ENCODE measurements around the gene KRT76. TPM values are rescaled to one million over a fixed set of nuclear protein-coding genes. Genes with fewer than 3 reads are reported as not detected.

Gene KRT76
- total RNA-seq, 1 donor from 2014 or later = not detected

DNA sequence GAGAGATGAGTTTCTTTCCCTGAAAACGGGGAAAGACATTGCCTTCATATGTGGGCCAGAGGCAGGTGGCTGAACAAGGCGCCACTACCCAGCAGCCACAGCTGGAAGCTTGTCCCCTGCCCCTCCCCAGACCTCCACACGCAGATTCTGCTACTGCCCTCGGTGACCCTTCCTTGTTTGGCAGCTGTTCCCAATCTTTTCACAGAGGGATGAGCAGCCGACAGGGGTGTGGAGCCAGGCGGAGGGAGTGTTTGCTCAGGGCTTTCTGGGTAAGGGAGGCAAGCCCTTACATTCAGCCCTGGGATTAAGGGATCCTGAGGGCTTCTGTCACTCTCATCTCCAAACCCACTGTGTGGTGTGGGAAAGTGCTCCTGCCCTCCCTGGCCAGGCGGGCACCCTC lies 41.2 kb upstream of the KRT76 start:
- H3K4me3 Mint-ChIP-seq (ENCODE audit: unreplicated experiment) = no peak overlapping the region
- no peak overlapping the region for H3K27ac Mint-ChIP-seq (ENCODE audit: unreplicated experiment)
- H3K4me1 Mint-ChIP-seq (ENCODE audit: low read depth) = peaks cover 27% of the 10 kb centered on the region
- peaks cover 15% of the 10 kb centered on the region for H3K27me3 Mint-ChIP-seq (ENCODE audit: low read depth)
- TF ChIP-seq, protein P1, sequence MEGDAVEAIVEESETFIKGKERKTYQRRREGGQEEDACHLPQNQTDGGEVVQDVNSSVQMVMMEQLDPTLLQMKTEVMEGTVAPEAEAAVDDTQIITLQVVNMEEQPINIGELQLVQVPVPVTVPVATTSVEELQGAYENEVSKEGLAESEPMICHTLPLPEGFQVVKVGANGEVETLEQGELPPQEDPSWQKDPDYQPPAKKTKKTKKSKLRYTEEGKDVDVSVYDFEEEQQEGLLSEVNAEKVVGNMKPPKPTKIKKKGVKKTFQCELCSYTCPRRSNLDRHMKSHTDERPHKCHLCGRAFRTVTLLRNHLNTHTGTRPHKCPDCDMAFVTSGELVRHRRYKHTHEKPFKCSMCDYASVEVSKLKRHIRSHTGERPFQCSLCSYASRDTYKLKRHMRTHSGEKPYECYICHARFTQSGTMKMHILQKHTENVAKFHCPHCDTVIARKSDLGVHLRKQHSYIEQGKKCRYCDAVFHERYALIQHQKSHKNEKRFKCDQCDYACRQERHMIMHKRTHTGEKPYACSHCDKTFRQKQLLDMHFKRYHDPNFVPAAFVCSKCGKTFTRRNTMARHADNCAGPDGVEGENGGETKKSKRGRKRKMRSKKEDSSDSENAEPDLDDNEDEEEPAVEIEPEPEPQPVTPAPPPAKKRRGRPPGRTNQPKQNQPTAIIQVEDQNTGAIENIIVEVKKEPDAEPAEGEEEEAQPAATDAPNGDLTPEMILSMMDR (IDR thresholded peaks at IDR 0.05) = no peak
- no peaks in the 10 kb centered on the region for H3K36me3 Mint-ChIP-seq (ENCODE audit: low read depth)
- no peaks in the 10 kb centered on the region for H3K9me3 Mint-ChIP-seq (ENCODE audit: low read depth)
- DNase-seq (ENCODE audit: low spot score) = no peak

DNA sequence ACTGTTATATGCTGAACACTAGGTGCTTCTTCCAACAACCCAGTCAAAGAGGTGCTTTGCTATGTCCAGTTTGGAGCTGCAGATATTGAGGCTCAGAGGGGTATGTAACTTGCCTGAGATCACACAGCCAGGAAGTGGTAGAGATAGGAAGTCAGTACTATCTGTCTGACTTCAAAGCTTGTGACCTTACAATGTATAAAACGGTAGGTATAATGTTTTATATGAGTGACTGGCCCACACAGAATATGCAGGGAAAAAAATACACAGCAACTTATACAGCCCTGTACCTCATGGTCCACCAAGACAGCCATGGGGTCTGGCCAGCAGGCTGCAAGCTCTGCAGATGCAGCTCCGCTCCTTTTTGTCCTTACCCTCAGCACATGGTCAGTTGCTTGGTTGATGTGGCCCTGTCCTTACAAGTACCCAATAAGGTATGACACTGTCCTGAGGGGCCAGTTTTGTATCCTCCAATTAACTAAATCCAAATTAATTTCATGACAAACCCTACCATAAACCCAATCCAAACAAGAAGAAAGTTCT lies 40.6 kb upstream of the KRT76 start:
- Mint-ChIP-seq H3K4me3 (ENCODE audit: unreplicated experiment) (no peak overlapping the region), H3K27ac (ENCODE audit: unreplicated experiment) (no peak overlapping the region), H3K4me1 (ENCODE audit: low read depth) (peaks cover 23% of the 10 kb centered on the region), H3K36me3 (ENCODE audit: low read depth) (no peaks in the 10 kb centered on the region), H3K9me3 (ENCODE audit: low read depth) (no peaks in the 10 kb centered on the region), H3K27me3 (ENCODE audit: low read depth) (peaks cover 15% of the 10 kb centered on the region)
- DNase-seq (ENCODE audit: low spot score) = no peak
- TF ChIP-seq, protein P1 (IDR thresholded peaks at IDR 0.05) = no peak

DNA sequence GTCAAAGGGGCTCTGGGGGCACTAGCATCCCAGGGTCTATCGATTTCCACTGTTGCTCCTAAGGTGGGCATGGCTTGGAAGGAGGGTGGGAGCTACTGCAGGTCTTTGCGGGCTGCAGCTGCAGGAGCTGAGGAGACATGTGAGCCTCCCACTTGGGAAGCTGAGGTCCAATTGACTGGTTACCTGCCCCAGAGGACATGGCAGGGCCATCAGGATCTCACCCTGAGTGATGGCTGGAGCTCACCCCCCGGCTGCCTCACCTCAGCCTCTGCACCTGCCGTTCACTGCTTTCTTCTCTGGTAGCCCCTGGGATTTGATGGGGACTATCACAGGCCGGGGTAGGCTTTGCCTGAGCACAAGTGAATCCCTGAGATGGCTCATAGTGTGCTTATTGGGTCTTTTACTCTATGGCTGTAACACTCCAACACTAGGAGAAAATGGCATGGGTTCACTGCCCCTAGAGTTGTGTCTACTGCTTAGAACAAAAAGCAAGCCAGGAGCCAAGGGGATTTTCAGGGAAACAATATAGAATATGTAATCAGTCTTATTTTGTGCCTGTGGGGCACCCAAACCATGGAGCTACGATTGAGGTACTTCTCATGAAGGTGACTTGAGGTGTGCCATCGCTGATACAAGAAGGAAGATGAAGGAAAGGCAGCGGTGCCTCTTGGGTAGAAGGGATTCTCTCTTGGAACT lies 40.0 kb upstream of the KRT76 start:
- Mint-ChIP-seq H3K4me3 (ENCODE audit: unreplicated experiment) (no peak overlapping the region), H3K36me3 (ENCODE audit: low read depth) (no peaks in the 10 kb centered on the region), H3K27me3 (ENCODE audit: low read depth) (peaks cover 18% of the 10 kb centered on the region), H3K9me3 (ENCODE audit: low read depth) (no peaks in the 10 kb centered on the region), H3K4me1 (ENCODE audit: low read depth) (peaks cover 17% of the 10 kb centered on the region), H3K27ac (ENCODE audit: unreplicated experiment) (no peak overlapping the region)
- DNase-seq (ENCODE audit: low spot score) = no peak
- TF ChIP-seq, protein P1 (IDR thresholded peaks at IDR 0.05) = no peak

DNA sequence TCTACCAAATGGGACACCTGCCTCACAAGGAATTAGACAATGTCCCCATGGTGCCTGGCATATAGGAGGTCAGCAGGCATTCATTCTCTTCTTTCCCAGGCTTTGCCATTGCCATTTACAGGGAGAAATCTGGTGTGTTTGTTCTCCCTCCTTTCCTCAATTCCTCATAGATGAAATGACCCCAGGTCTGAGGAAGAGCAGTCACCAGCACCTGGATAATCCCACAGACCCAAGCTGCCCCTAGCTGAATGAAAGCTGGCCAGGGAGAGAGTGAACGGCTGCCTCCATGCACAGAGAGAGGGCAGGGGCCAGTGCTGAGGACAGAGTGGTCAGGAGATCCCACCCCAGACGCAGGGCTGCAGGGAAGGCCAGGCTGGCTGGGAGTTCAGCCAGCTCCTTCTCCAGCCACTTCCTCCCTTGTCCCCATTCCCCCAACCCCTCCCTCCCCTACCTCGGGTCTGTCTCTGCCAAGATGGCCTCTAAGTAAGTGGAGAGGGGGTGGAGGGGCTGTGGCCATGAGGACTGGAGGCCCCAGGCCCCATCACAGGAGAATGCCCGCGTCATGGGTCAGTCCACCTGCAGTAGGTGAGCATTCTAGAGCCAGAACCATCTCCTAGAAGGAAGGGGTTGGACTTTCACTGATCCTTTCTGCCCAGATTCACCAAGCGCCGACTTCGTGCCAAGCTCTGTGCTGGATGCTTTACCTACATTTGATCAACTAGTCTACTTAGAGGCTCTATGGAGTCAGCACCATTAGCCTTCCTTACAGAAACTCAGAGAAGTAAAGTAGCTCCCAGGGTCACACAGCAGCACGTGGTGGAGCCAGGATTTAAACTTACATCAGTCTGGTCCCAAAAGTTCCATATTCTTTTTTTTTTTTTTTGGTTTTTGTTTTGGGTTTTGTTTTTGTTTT lies 38.8 kb upstream of the KRT76 start:
- no peaks in the 10 kb centered on the region for H3K36me3 Mint-ChIP-seq (ENCODE audit: low read depth)
- H3K4me1 Mint-ChIP-seq (ENCODE audit: low read depth) = peaks cover 12% of the 10 kb centered on the region
- no peak overlapping the region for H3K4me3 Mint-ChIP-seq (ENCODE audit: unreplicated experiment)
- no peaks in the 10 kb centered on the region for H3K9me3 Mint-ChIP-seq (ENCODE audit: low read depth)
- H3K27ac Mint-ChIP-seq (ENCODE audit: unreplicated experiment) = no peak overlapping the region
- DNase-seq (ENCODE audit: low spot score) = no peak
- H3K27me3 Mint-ChIP-seq (ENCODE audit: low read depth) = peaks cover 18% of the 10 kb centered on the region
- TF ChIP-seq, protein P1 (IDR thresholded peaks at IDR 0.05) = no peak

DNA sequence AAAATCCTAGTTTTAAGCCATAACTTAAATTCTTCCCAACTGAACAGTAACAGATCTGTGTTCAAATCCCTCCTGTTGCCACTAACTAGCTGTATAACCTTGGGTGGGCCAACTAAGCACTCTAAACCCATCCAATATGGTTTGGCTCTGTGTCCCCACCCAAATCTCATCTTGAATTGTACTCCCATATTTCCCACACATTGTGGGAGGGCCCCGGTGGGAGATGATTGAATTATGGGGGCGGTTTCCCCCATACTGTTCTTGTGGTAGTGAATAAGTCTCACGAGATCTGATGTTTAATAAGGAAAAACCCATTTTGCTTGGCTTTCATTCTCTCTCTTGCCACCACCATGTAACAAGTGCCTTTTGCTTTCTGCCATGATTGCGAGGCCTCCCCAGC lies 38.0 kb upstream of the KRT76 start:
- TF ChIP-seq, protein P1 (IDR thresholded peaks at IDR 0.05) = no peak
- no peaks in the 10 kb centered on the region for H3K36me3 Mint-ChIP-seq (ENCODE audit: low read depth)
- H3K9me3 Mint-ChIP-seq (ENCODE audit: low read depth) = no peaks in the 10 kb centered on the region
- no peak for DNase-seq (ENCODE audit: low spot score)
- no peak overlapping the region for H3K4me3 Mint-ChIP-seq (ENCODE audit: unreplicated experiment)
- H3K4me1 Mint-ChIP-seq (ENCODE audit: low read depth) = peaks cover 12% of the 10 kb centered on the region
- peaks cover 22% of the 10 kb centered on the region for H3K27me3 Mint-ChIP-seq (ENCODE audit: low read depth)
- H3K27ac Mint-ChIP-seq (ENCODE audit: unreplicated experiment) = no peak overlapping the region
